ENCODE data around the gene PDGFRB.

The PDGFRB gene

DNA sequence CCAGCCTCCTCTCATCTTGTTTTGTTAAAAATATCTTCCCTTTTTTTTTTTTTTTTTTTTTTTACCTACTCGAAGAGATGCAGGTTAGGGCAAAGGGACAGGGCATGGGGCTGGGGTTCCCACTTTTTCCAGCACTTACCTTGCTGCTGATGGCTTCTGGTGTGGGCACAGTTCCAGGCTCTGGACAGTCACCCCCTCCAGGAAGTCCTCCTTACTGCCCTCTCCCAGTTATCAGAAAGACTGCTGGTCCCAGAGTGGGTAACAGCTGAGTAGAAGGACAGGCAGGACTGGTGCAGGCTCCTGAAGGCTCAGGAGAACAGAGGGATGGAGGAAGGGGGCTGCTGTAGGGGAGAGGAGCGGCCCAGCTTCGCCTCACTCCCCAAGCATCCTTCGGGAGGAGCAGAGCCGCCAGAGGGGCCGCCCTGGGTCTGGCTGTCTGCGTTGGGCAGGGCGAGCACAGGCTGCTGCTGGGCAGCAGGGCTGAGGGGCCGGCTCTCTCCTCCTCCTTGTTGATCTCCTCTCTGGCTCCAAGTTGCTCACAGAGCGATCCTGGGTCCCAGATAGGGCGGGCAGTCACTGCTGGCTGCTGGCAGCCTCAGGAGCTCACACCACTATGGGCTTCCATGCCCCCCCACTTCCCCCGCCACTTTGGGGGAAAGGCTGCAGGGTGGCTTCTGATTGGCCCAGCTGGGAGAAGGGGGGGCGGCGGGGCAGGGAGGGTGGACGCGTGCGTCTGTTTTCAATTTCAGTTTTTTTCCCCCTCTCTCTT lies at the start of gene PDGFRB:
Gene PDGFRB, minus strand, starts transcription at position 588 of the 769 bp plus-strand sequence. CDS start 18,798 bp downstream, outside the sequence.
- peak within 1 kb of the TSS; percentile 55 for H3K4me3 ChIP-seq (ENCODE audit: low read depth, low read length)
- H3K9ac ChIP-seq (ENCODE audit: low read length) = peak within 1 kb of the TSS; percentile 58
- no peaks in the 10 kb centered on the region for H3K36me3 ChIP-seq (ENCODE audit: control insufficient read depth, insufficient read depth, low read length)
- H3K27ac ChIP-seq (ENCODE audit: low read depth, low read length) = peak within 1 kb of the TSS; percentile 18; the same call in 1 of the 2 replicates
- peaks cover 4% of the 10 kb centered on the region; the same call in 1 of the 2 replicates for H3K27me3 ChIP-seq (ENCODE audit: control insufficient read depth, insufficient read depth, low read length)
- H3K9me3 ChIP-seq (ENCODE audit: control insufficient read depth, insufficient read depth, low read depth, low read length) = no peaks in the 10 kb centered on the region
- H3K4me1 ChIP-seq (ENCODE audit: control insufficient read depth, insufficient read depth, low read length) = peaks cover 45% of the 10 kb centered on the region

GRCh38 chr5:150204590-150204960 lies 48.9 kb upstream of the PDGFRB start:
- H3K36me3 ChIP-seq (ENCODE audit: control insufficient read depth, insufficient read depth, low read length) = no peaks in the 10 kb centered on the region
- peaks cover 9% of the 10 kb centered on the region; the same call in 1 of the 2 replicates for H3K27me3 ChIP-seq (ENCODE audit: control insufficient read depth, insufficient read depth, low read length)
- no peaks in the 10 kb centered on the region for H3K9me3 ChIP-seq (ENCODE audit: control insufficient read depth, insufficient read depth, low read depth, low read length)
- H3K4me3 ChIP-seq (ENCODE audit: low read depth, low read length) = no peak overlapping the region
- no peak overlapping the region for H3K27ac ChIP-seq (ENCODE audit: low read depth, low read length)
- peaks cover 18% of the 10 kb centered on the region for H3K4me1 ChIP-seq (ENCODE audit: control insufficient read depth, insufficient read depth, low read length)
- no peak overlapping the region for H3K9ac ChIP-seq (ENCODE audit: low read length)

DNA sequence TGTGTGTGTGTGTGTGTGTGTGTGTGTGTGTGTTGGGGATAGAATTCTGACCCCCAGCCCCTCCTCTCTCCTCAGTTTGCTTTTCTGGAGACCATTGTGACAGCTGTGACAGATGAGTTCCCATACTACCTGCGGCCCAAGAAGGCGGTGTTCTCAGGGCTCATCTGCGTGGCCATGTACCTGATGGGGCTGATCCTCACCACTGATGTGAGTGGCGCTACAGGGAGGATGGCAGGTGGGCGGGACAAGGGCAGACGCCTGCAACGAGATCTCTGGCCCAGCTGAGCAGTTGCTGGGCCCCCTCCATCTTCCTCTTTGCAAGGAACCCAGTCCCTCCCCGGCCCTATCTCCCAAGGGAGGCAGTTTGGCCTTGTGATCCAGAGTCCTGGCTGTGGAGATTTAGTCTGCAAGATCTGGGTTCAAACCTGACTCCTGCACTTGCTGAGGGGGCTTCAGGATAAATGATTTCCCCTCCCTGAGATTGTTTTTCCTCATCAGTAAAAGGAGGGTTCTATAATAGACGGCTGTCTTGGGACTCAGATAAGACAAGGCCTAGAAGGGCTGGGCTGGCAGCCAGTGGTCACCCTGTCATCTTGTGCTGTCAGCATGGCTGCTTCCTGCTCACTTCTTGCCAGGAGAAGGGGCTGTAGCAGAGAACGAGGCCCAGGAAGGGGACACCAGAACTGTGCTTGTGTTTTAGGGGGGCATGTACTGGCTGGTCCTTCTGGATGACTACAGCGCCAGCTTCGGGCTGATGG lies 48.4 kb upstream of the PDGFRB start:
- Histone ChIP-seq H3K27me3 (ENCODE audit: control insufficient read depth, insufficient read depth, low read length) (peaks cover 15% of the 10 kb centered on the region), H3K27ac (ENCODE audit: low read depth, low read length) (no peak overlapping the region), H3K36me3 (ENCODE audit: control insufficient read depth, insufficient read depth, low read length) (no peaks in the 10 kb centered on the region), H3K4me3 (ENCODE audit: low read depth, low read length) (no peak overlapping the region), H3K4me1 (ENCODE audit: control insufficient read depth, insufficient read depth, low read length) (peaks cover 13% of the 10 kb centered on the region), H3K9me3 (ENCODE audit: control insufficient read depth, insufficient read depth, low read depth, low read length) (no peaks in the 10 kb centered on the region), H3K9ac (ENCODE audit: low read length) (no peak overlapping the region)

DNA sequence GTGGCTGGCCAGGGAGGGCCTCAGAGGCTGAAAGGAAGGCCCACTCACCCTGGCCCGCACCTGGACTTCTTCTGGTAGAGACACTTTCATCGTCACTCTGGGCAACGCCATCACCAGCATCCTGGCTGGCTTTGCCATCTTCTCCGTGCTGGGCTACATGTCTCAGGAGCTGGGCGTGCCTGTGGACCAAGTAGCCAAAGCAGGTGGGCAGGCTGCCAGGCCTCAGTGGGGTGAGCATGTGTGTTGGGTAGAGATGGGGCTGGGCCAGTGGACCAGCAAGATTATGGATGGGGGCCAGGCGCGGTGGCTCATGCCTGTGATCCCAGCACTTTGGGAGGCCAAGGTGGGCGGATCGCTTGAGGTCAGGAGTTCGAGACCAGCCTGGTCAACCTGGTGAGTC lies 46.9 kb upstream of the PDGFRB start:
- H3K9ac ChIP-seq (ENCODE audit: low read length) = no peak overlapping the region
- H3K9me3 ChIP-seq (ENCODE audit: control insufficient read depth, insufficient read depth, low read depth, low read length) = no peaks in the 10 kb centered on the region
- peaks cover 7% of the 10 kb centered on the region; the same call in 1 of the 2 replicates for H3K4me1 ChIP-seq (ENCODE audit: control insufficient read depth, insufficient read depth, low read length)
- H3K4me3 ChIP-seq (ENCODE audit: low read depth, low read length) = no peak overlapping the region
- no peaks in the 10 kb centered on the region for H3K36me3 ChIP-seq (ENCODE audit: control insufficient read depth, insufficient read depth, low read length)
- peaks cover 21% of the 10 kb centered on the region for H3K27me3 ChIP-seq (ENCODE audit: control insufficient read depth, insufficient read depth, low read length)
- H3K27ac ChIP-seq (ENCODE audit: low read depth, low read length) = no peak overlapping the region

- H3K36me3 ChIP-seq (ENCODE audit: control insufficient read depth, insufficient read depth, low read length) = no peaks in the 10 kb centered on the region
- no peak overlapping the region for H3K4me3 ChIP-seq (ENCODE audit: low read depth, low read length)
- no peaks in the 10 kb centered on the region; the same call in 1 of the 2 replicates for H3K4me1 ChIP-seq (ENCODE audit: control insufficient read depth, insufficient read depth, low read length)
- H3K9ac ChIP-seq (ENCODE audit: low read length) = no peak overlapping the region
- H3K27me3 ChIP-seq (ENCODE audit: control insufficient read depth, insufficient read depth, low read length) = peaks cover 30% of the 10 kb centered on the region
- no peaks in the 10 kb centered on the region for H3K9me3 ChIP-seq (ENCODE audit: control insufficient read depth, insufficient read depth, low read depth, low read length)
- H3K27ac ChIP-seq (ENCODE audit: low read depth, low read length) = no peak overlapping the region
Observed at GRCh38 chr5:150197476-150197875, 41.8 kb upstream of the PDGFRB start.

DNA sequence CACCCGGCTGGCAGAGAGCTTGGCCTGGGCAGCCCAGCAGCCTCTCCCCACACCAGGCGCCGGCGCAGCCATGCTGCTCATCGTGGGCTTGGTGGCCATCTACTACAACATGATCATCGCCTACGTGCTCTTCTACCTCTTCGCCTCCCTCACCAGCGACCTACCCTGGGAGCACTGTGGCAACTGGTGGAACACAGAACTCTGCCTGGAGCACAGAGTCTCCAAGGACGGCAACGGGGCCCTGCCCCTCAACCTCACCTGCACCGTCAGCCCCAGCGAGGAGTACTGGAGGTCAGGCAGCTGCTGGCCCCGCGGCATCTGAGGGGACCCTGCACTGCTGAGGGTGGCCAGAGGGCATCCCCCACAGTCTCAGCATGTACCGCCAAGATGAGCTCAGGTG lies 41.3 kb upstream of the PDGFRB start:
- peaks cover 34% of the 10 kb centered on the region for H3K27me3 ChIP-seq (ENCODE audit: control insufficient read depth, insufficient read depth, low read length)
- no peaks in the 10 kb centered on the region; the same call in 1 of the 2 replicates for H3K4me1 ChIP-seq (ENCODE audit: control insufficient read depth, insufficient read depth, low read length)
- no peak overlapping the region for H3K27ac ChIP-seq (ENCODE audit: low read depth, low read length)
- H3K9me3 ChIP-seq (ENCODE audit: control insufficient read depth, insufficient read depth, low read depth, low read length) = no peaks in the 10 kb centered on the region
- H3K4me3 ChIP-seq (ENCODE audit: low read depth, low read length) = no peak overlapping the region
- no peak overlapping the region for H3K9ac ChIP-seq (ENCODE audit: low read length)
- no peaks in the 10 kb centered on the region for H3K36me3 ChIP-seq (ENCODE audit: control insufficient read depth, insufficient read depth, low read length)

DNA sequence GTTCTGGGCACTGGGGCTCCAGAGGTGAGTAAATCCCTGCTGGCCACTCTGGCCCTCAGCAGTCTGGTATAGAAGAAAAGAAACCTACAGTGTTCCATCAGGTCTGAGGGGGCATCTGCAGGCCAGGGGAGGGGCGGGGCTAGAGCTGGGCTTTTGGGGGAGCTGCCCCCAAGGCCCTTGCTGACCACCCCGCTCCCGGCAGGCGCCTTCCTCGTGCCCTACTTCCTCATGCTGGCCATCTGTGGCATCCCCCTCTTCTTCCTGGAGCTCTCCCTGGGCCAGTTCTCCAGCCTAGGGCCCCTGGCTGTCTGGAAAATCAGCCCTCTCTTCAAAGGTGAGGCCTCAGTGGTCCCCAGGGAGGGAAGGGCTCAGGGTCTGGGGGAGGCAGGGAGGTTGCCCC lies 40.9 kb upstream of the PDGFRB start:
- peaks cover 38% of the 10 kb centered on the region for H3K27me3 ChIP-seq (ENCODE audit: control insufficient read depth, insufficient read depth, low read length)
- no peak overlapping the region for H3K4me3 ChIP-seq (ENCODE audit: low read depth, low read length)
- H3K9ac ChIP-seq (ENCODE audit: low read length) = no peak overlapping the region
- H3K4me1 ChIP-seq (ENCODE audit: control insufficient read depth, insufficient read depth, low read length) = no peaks in the 10 kb centered on the region; the same call in 1 of the 2 replicates
- no peak overlapping the region for H3K27ac ChIP-seq (ENCODE audit: low read depth, low read length)
- H3K9me3 ChIP-seq (ENCODE audit: control insufficient read depth, insufficient read depth, low read depth, low read length) = no peaks in the 10 kb centered on the region
- H3K36me3 ChIP-seq (ENCODE audit: control insufficient read depth, insufficient read depth, low read length) = no peaks in the 10 kb centered on the region

DNA sequence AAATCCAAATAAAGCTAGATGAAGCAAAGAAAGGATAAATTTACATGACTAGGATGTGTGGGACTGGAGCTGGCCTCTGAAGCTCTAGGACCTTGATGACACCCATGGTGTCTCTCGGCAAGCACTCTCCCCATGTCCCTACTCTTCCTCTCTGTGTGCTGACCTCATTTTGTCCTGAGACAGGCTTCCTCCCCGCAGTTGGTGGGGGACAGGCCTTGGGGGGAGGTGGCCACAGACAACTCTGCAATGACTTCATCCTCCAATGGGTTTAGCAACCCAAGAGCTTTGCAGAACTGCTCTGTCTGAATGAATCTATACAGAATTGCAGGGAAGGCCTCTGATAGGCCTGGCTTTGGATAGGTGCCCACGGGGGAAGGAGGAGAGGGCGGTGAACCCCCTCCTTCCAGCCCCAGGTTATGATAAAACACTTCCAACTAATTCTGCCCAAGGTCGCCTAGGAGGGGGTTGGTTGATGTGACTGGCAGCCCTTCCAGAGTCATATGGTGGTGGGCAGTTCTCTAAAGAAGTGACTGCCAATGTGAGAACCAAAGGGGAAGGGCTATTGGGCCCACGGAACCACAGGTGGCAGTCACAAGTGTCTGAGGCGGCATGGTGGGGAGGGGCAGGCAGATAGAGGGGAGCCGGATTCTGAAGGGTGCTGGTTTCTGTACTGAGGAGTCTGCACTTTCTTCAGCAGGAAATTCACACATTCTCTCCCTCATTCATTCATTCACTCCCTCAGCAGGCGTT lies 40.3 kb upstream of the PDGFRB start:
- H3K4me1 ChIP-seq (ENCODE audit: control insufficient read depth, insufficient read depth, low read length) = peaks cover 3% of the 10 kb centered on the region
- no peaks in the 10 kb centered on the region for H3K36me3 ChIP-seq (ENCODE audit: control insufficient read depth, insufficient read depth, low read length)
- H3K9me3 ChIP-seq (ENCODE audit: control insufficient read depth, insufficient read depth, low read depth, low read length) = no peaks in the 10 kb centered on the region
- H3K27me3 ChIP-seq (ENCODE audit: control insufficient read depth, insufficient read depth, low read length) = peaks cover 42% of the 10 kb centered on the region
- H3K4me3 ChIP-seq (ENCODE audit: low read depth, low read length) = no peak overlapping the region
- H3K9ac ChIP-seq (ENCODE audit: low read length) = no peak overlapping the region
- no peak overlapping the region for H3K27ac ChIP-seq (ENCODE audit: low read depth, low read length)

- Histone ChIP-seq H3K36me3 (ENCODE audit: control insufficient read depth, insufficient read depth, low read length) (no peaks in the 10 kb centered on the region), H3K27me3 (ENCODE audit: control insufficient read depth, insufficient read depth, low read length) (peaks cover 59% of the 10 kb centered on the region), H3K4me1 (ENCODE audit: control insufficient read depth, insufficient read depth, low read length) (peaks cover 14% of the 10 kb centered on the region), H3K27ac (ENCODE audit: low read depth, low read length) (no peak overlapping the region), H3K9ac (ENCODE audit: low read length) (no peak overlapping the region), H3K4me3 (ENCODE audit: low read depth, low read length) (no peak overlapping the region), H3K9me3 (ENCODE audit: control insufficient read depth, insufficient read depth, low read depth, low read length) (no peaks in the 10 kb centered on the region)
Observed at GRCh38 chr5:150192462-150192861, 36.8 kb upstream of the PDGFRB start.

- Histone ChIP-seq H3K27me3 (ENCODE audit: control insufficient read depth, insufficient read depth, low read length) (peaks cover 73% of the 10 kb centered on the region), H3K9me3 (ENCODE audit: control insufficient read depth, insufficient read depth, low read depth, low read length) (no peaks in the 10 kb centered on the region), H3K4me1 (ENCODE audit: control insufficient read depth, insufficient read depth, low read length) (peaks cover 23% of the 10 kb centered on the region), H3K27ac (ENCODE audit: low read depth, low read length) (no peak overlapping the region), H3K9ac (ENCODE audit: low read length) (no peak overlapping the region), H3K4me3 (ENCODE audit: low read depth, low read length) (0 out of 2 replicates have a peak overlapping the region, but pooled peaks have one; percentile 59), H3K36me3 (ENCODE audit: control insufficient read depth, insufficient read depth, low read length) (no peaks in the 10 kb centered on the region)
Observed at GRCh38 chr5:150190987-150191386, 35.3 kb upstream of the PDGFRB start.
